DND-41 (cell line): Measurements from ENCODE around the gene ATP5F1D.

Experiments
- ATAC-seq: fragments of 200-7000 bp; cut with Tn5 transposase; 3 replicates; pipeline ENCODE4 v1.9.1; 2021; ENCODE audit warnings: low read depth; ENCODE audit not compliant: insufficient read depth
- DNase-seq: peaks from one replicate; pipeline ENCODE4 v3.0.0-alpha.2; 2020
- H2AFZ ChIP-seq: 2 replicates; pipeline ENCODE4 v1.6.0; 2012; ENCODE audit warnings: low read depth, low read length
- H3K27ac ChIP-seq: 2 replicates; pipeline ENCODE4 v1.5.1; 2012; ENCODE audit warnings: low read length, inconsistent platforms
- H3K27me3 ChIP-seq: fragments of 200-600 bp; sonication (generic); 2 replicates; pipeline ENCODE4 v1.6.0; 2012; ENCODE audit warnings: low read length, mild to moderate bottlenecking, inconsistent platforms; ENCODE audit not compliant: insufficient read depth, poor library complexity
- H3K36me3 ChIP-seq: 2 replicates; pipeline ENCODE4 v1.5.1; 2012; ENCODE audit warnings: low read length, inconsistent platforms; ENCODE audit not compliant: insufficient read depth
- H3K4me1 ChIP-seq: 2 replicates; pipeline ENCODE4 v1.5.1; 2012; ENCODE audit warnings: mild to moderate bottlenecking, low read length; ENCODE audit not compliant: insufficient read depth
- H3K4me2 ChIP-seq: 2 replicates; pipeline ENCODE4 v1.6.0; 2012; ENCODE audit warnings: mild to moderate bottlenecking, moderate library complexity, low read length, inconsistent platforms; ENCODE audit not compliant: insufficient read depth
- H3K4me3 ChIP-seq, 2 experiments: fragments of 200-600 bp in 1 of 2; shearing (Covaris generic) in 1 of 2; 2 replicates each; pipeline ENCODE4 v1.5.1; 2012 to 2016; ENCODE audit warnings: inconsistent platforms in 2 of 2, low read length in 2 of 2, mild to moderate bottlenecking in 2 of 2, low read depth in 1 of 2, moderate library complexity in 1 of 2
- H3K79me2 ChIP-seq: 2 replicates; pipeline ENCODE4 v1.6.0; 2012; ENCODE audit warnings: low read length, inconsistent platforms; ENCODE audit not compliant: insufficient read depth
- H3K9ac ChIP-seq: 2 replicates; pipeline ENCODE4 v1.6.0; 2012; ENCODE audit warnings: low read depth, mild to moderate bottlenecking, inconsistent platforms, low read length, moderate library complexity
- H3K9me3 ChIP-seq: 2 replicates; pipeline ENCODE4 v1.5.1; 2012; ENCODE audit warnings: low read length, moderate library complexity, mild to moderate bottlenecking, inconsistent platforms; ENCODE audit not compliant: insufficient read depth, severe bottlenecking
- H4K20me1 ChIP-seq: 2 replicates; pipeline ENCODE4 v1.6.0; 2012; ENCODE audit warnings: low read length; ENCODE audit not compliant: insufficient read depth
- CTCF ChIP-seq: IDR thresholded peaks from 2 replicates; pipeline ENCODE4 v1.5.1; 2012; ENCODE audit warnings: borderline replicate concordance, low read length, moderate library complexity, mild to moderate bottlenecking; ENCODE audit not compliant: poor library complexity, severe bottlenecking; ENCODE audit errors: extremely low read depth
- EZH2 ChIP-seq: IDR thresholded peaks from 3 replicates; pipeline ENCODE4 v1.6.1; 2012; ENCODE audit warnings: borderline replicate concordance, low read depth, mild to moderate bottlenecking, moderate library complexity, low read length, inconsistent platforms; ENCODE audit not compliant: severe bottlenecking

Gene ATP5F1D

GRCh38 chr19:1234955-1235380, 6.6 kb upstream of the ATP5F1D start:
- H2AFZ ChIP-seq = no peak overlapping the region
- H4K20me1 ChIP-seq = no peaks in the 10 kb centered on the region
- no peaks in the 10 kb centered on the region for H3K36me3 ChIP-seq
- no peak for TF ChIP-seq EZH2
- no peak for TF ChIP-seq CTCF
- H3K4me3 ChIP-seq = no peak overlapping the region
- no peaks in the 10 kb centered on the region for H3K9me3 ChIP-seq
- no peak overlapping the region for H3K9ac ChIP-seq
- no peak overlapping the region for H3K27ac ChIP-seq
- DNase-seq = no peak
- no peak for ATAC-seq
- no peak overlapping the region for H3K4me2 ChIP-seq
- H3K4me1 ChIP-seq = peaks cover 23% of the 10 kb centered on the region
- H3K79me2 ChIP-seq = no peaks in the 10 kb centered on the region
- H3K27me3 ChIP-seq = peaks cover 6% of the 10 kb centered on the region

GRCh38 chr19:1235625-1236538, 5.7 kb upstream of the ATP5F1D start:
- TF ChIP-seq CTCF = no peak
- no peak for TF ChIP-seq EZH2
- Histone ChIP-seq H3K27ac (no peak overlapping the region), H3K4me3 (no peak overlapping the region), H3K9me3 (no peaks in the 10 kb centered on the region), H3K79me2 (no peaks in the 10 kb centered on the region), H3K9ac (no peak overlapping the region), H3K27me3 (peaks cover 6% of the 10 kb centered on the region), H4K20me1 (no peaks in the 10 kb centered on the region), H2AFZ (no peak overlapping the region), H3K4me1 (peaks cover 31% of the 10 kb centered on the region), H3K36me3 (no peaks in the 10 kb centered on the region), H3K4me2 (peak overlapping the region; percentile 17; the same call in 1 of the 2 replicates)
- ATAC-seq (no peak), DNase-seq (no peak)

DNA sequence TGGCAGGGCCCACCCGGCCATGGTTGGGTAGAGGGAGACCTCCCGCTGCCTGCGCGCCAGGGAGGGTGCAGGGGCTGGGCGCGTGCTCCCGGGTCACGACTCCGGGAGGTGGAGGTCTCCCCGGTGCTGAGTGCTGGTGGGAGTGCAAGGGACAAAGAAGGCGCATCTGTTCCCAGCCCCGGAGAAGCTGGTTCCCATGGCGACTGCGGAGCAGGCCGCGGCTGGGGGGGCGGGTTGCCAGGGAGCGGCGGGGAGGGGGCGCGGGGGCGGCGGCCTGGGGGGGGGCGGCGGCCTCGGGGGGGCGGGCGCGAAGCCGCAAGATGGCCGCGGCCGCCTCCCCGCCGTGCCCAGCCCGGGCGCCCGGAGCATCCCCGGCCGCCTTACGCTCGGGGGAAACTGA, 5.0 kb upstream of the ATP5F1D start:
- H3K4me2 ChIP-seq = peak overlapping the region; percentile 77
- H3K36me3 ChIP-seq = no peaks in the 10 kb centered on the region
- no peaks in the 10 kb centered on the region for H4K20me1 ChIP-seq
- H2AFZ ChIP-seq = no peak overlapping the region
- no peak overlapping the region for H3K9ac ChIP-seq
- ATAC-seq (no peak), DNase-seq (no peak)
- H3K4me1 ChIP-seq = peaks cover 37% of the 10 kb centered on the region
- H3K27me3 ChIP-seq = peaks cover 6% of the 10 kb centered on the region
- TF ChIP-seq EZH2 (no peak), CTCF (no peak)
- H3K4me3 ChIP-seq = no peak overlapping the region
- peaks cover 5% of the 10 kb centered on the region for H3K79me2 ChIP-seq
- H3K9me3 ChIP-seq = no peaks in the 10 kb centered on the region
- no peak overlapping the region for H3K27ac ChIP-seq
